Loucy (cell line): ENCODE measurements around the gene CUX1.

Source experiments
- H2AFZ ChIP-seq: fragments of 200-600 bp; sonication (generic); 2 replicates; pipeline ENCODE4 v1.6.0; 2016; ENCODE audit warnings: antibody characterized with exemption, mild to moderate bottlenecking, low read length, moderate library complexity
- H3F3A ChIP-seq: fragments of 200-600 bp; 2 replicates; pipeline ENCODE4 v1.6.0; 2016; ENCODE audit warnings: antibody characterized with exemption, low read depth, mild to moderate bottlenecking
- H3K27me3 ChIP-seq: fragments of 200-600 bp; sonication (generic); 2 replicates; pipeline ENCODE4 v1.6.1; 2014; ENCODE audit warnings: low read length, mild to moderate bottlenecking; ENCODE audit not compliant: insufficient read depth, poor library complexity, severe bottlenecking
- H3K36me3 ChIP-seq: fragments of 200-600 bp; sonication (generic); 2 replicates; pipeline ENCODE4 v1.6.1; 2016; ENCODE audit warnings: low read length; ENCODE audit not compliant: insufficient read depth
- H3K4me1 ChIP-seq: fragments of 200-600 bp; sonication (generic); 2 replicates; pipeline ENCODE4 v1.5.1; 2014; ENCODE audit warnings: low read length, mild to moderate bottlenecking; ENCODE audit not compliant: insufficient read depth, poor library complexity, severe bottlenecking
- H3K4me2 ChIP-seq: fragments of 200-600 bp; sonication (generic); 2 replicates; pipeline ENCODE4 v1.6.0; 2014; ENCODE audit warnings: antibody characterized with exemption, low read length, low read depth, mild to moderate bottlenecking; ENCODE audit not compliant: poor library complexity, severe bottlenecking
- H3K4me3 ChIP-seq: fragments of 200-600 bp; sonication (generic); 2 replicates; pipeline ENCODE4 v1.5.1; 2014; ENCODE audit warnings: low read length, mild to moderate bottlenecking, mixed read lengths; ENCODE audit not compliant: poor library complexity, severe bottlenecking
- H3K79me2 ChIP-seq: fragments of 200-600 bp; sonication (generic); 2 replicates; pipeline ENCODE4 v1.6.1; 2014; ENCODE audit warnings: low read length; ENCODE audit not compliant: insufficient read depth
- H3K9ac ChIP-seq: fragments of 200-600 bp; sonication (generic); 2 replicates; pipeline ENCODE4 v1.6.0; 2014; ENCODE audit warnings: mild to moderate bottlenecking, low read depth, low read length, moderate library complexity; ENCODE audit not compliant: poor library complexity, severe bottlenecking
- H3K9me2 ChIP-seq: fragments of 200-600 bp; sonication (generic); replicated peaks from 2 replicates; pipeline ENCODE4 v1.6.1; 2016; ENCODE audit warnings: low read depth, low read length, mixed read lengths
- H3K9me3 ChIP-seq: fragments of 200-600 bp; sonication (generic); 2 replicates; pipeline ENCODE4 v1.6.1; 2014; ENCODE audit warnings: mild to moderate bottlenecking, antibody characterized with exemption, low read length, low read depth; ENCODE audit not compliant: insufficient read depth
- H4K20me1 ChIP-seq: fragments of 200-600 bp; sonication (generic); 2 replicates; pipeline ENCODE4 v1.6.0; 2014; ENCODE audit warnings: antibody characterized with exemption, low read length, mild to moderate bottlenecking; ENCODE audit not compliant: insufficient read depth, poor library complexity, severe bottlenecking
- EZH2phosphoT487 ChIP-seq: fragments of 200-600 bp; IDR thresholded peaks from 2 replicates; pipeline ENCODE4 v1.6.1; 2018; ENCODE audit warnings: antibody characterized with exemption, mild to moderate bottlenecking, moderate library complexity, borderline replicate concordance
- TF ChIP-seq, protein P1 (sequence below): fragments of 200-600 bp; sonication (generic); conservative IDR thresholded peaks from 2 replicates; pipeline ENCODE4 v1.5.1; 2014; ENCODE audit warnings: mild to moderate bottlenecking, antibody characterized with exemption, low read length

CUX1 gene

DNA sequence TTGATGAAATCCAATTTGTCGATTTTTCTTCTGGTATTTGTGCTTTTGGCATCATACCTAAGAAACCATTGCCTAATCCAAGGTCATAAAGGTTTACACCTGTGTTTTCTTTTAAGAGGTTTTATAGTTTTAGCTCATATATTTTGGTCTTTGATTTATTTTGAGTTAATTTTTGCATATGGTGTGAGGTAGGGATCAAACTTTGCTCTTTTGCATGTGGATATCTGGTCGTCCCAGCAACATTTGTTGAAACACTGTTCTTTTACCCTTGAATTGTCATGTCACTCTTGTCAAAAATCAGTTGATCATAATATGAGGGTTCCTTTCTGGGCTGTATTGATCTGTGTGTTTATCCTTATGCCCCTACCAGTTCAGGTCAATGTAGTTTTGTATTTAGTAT lies 236.7 kb downstream of the CUX1 start:
- no peak overlapping the region for H3K9ac ChIP-seq
- peaks cover 8% of the 10 kb centered on the region; the same call in 1 of the 2 replicates for H3K36me3 ChIP-seq
- peaks cover 53% of the 10 kb centered on the region for H3K79me2 ChIP-seq
- H2AFZ ChIP-seq: no peak overlapping the region
- no peak overlapping the region for H3K4me3 ChIP-seq
- H3K9me2 ChIP-seq: no peaks in the 10 kb centered on the region
- H3K4me1 ChIP-seq: no peaks in the 10 kb centered on the region
- peaks cover 4% of the 10 kb centered on the region; the same call in 1 of the 2 replicates for H3K9me3 ChIP-seq
- no peaks in the 10 kb centered on the region for H3F3A ChIP-seq
- H4K20me1 ChIP-seq: no peaks in the 10 kb centered on the region
- H3K4me2 ChIP-seq: no peak overlapping the region
- H3K27me3 ChIP-seq: no peaks in the 10 kb centered on the region
- TF ChIP-seq EZH2phosphoT487: no peak
- TF ChIP-seq, protein P1, sequence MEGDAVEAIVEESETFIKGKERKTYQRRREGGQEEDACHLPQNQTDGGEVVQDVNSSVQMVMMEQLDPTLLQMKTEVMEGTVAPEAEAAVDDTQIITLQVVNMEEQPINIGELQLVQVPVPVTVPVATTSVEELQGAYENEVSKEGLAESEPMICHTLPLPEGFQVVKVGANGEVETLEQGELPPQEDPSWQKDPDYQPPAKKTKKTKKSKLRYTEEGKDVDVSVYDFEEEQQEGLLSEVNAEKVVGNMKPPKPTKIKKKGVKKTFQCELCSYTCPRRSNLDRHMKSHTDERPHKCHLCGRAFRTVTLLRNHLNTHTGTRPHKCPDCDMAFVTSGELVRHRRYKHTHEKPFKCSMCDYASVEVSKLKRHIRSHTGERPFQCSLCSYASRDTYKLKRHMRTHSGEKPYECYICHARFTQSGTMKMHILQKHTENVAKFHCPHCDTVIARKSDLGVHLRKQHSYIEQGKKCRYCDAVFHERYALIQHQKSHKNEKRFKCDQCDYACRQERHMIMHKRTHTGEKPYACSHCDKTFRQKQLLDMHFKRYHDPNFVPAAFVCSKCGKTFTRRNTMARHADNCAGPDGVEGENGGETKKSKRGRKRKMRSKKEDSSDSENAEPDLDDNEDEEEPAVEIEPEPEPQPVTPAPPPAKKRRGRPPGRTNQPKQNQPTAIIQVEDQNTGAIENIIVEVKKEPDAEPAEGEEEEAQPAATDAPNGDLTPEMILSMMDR: no peak

DNA sequence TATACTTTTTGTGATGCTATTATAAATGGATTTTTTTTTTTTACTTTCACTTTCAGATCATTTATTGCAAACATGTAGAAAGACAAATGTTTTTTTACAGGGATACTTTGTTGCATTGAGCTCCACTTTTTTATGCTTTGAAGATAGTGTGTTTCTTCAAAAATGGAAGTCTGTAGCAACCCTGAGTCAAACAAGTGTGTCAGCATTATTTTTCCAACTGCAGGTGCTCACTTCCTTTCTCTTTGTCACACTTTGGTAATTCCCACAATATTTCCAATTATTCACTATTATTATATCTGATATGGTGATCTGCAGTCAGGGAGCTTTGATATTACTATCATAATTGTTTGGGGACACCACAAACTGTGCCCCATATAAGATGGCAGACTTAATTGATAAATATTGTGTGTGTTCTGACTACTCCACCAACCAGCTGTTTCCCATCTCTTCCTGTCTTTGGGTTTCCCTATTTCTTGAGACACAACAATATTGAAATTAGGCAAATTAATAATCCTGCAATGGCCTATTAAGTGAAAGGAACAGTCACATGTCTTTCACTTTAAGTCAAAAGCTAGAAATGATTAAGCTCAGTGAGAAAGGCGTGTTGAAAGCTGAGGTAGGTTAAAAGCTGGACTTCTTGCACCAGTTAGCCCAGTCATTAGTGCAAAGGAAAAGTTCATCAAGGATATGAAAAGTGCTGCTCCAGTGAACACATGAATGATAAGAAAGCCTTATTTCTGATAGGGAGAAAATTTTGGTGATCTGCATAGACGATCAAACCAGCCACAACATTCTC lies 238.0 kb downstream of the CUX1 start:
- Histone ChIP-seq H3K9me2 (no peaks in the 10 kb centered on the region), H2AFZ (no peak overlapping the region), H3K4me3 (no peak overlapping the region), H4K20me1 (no peaks in the 10 kb centered on the region), H3K9ac (no peak overlapping the region), H3K79me2 (peaks cover 53% of the 10 kb centered on the region), H3K36me3 (peaks cover 8% of the 10 kb centered on the region; the same call in 1 of the 2 replicates), H3K4me2 (no peak overlapping the region), H3K9me3 (peaks cover 4% of the 10 kb centered on the region; the same call in 1 of the 2 replicates), H3K4me1 (no peaks in the 10 kb centered on the region), H3F3A (no peaks in the 10 kb centered on the region), H3K27me3 (no peaks in the 10 kb centered on the region)
- TF ChIP-seq, protein P1: no peak
- no peak for TF ChIP-seq EZH2phosphoT487

DNA sequence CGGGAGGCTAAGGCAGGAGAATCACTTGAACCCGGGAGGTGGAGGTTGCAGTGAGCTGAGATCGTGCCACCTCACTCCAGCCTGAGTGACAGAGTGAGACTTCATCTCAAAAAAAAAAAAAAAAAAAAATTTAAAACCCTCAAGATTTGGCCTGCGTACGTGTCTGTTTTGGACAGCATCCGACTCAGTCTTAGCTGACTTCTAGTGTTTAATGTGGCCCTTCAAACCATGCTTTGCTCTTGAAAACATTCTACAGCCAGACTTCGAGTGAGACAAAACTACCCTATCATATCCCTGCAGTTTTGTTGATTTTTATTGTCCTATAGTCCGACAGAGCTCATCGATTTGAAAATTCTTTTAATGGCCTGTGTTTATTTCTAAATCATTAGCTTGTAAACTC lies 242.1 kb downstream of the CUX1 start:
- no peak overlapping the region for H2AFZ ChIP-seq
- H3K27me3 ChIP-seq: no peaks in the 10 kb centered on the region
- H3K4me2 ChIP-seq: no peak overlapping the region
- peaks cover 4% of the 10 kb centered on the region; the same call in 1 of the 2 replicates for H3K9me3 ChIP-seq
- peaks cover 21% of the 10 kb centered on the region for H3K4me1 ChIP-seq
- H3K9ac ChIP-seq: no peak overlapping the region
- no peaks in the 10 kb centered on the region for H3F3A ChIP-seq
- peaks cover 8% of the 10 kb centered on the region for H4K20me1 ChIP-seq
- peaks cover 8% of the 10 kb centered on the region; the same call in 1 of the 2 replicates for H3K36me3 ChIP-seq
- no peaks in the 10 kb centered on the region for H3K9me2 ChIP-seq
- H3K4me3 ChIP-seq: no peak overlapping the region
- TF ChIP-seq, protein P1: no peak
- no peak for TF ChIP-seq EZH2phosphoT487
- peaks cover 55% of the 10 kb centered on the region for H3K79me2 ChIP-seq
